HEK293T (cell line): Measurements from ENCODE around the gene ACSL3.

Experiments
- ARNT ChIP-seq: fragments of 450-650 bp; IDR thresholded peaks from 2 replicates; pipeline ENCODE4 v1.6.1; 2017; ENCODE audit warnings: mild to moderate bottlenecking
- BHLHE40 ChIP-seq: fragments of 450-650 bp; IDR thresholded peaks from 2 replicates; pipeline ENCODE4 v1.6.1; 2016; ENCODE audit warnings: mild to moderate bottlenecking, moderate library complexity, borderline replicate concordance
- CTBP1 ChIP-seq: fragments of 450-650 bp; IDR thresholded peaks from 2 replicates; pipeline ENCODE4 v1.6.1; 2016; ENCODE audit warnings: borderline replicate concordance
- ELF4 ChIP-seq: fragments of 450-650 bp; IDR thresholded peaks from 2 replicates; pipeline ENCODE4 v1.6.1; 2017; ENCODE audit warnings: antibody characterized with exemption
- FOXA1 ChIP-seq: fragments of 450-650 bp; IDR thresholded peaks from 2 replicates; pipeline ENCODE4 v1.6.1; 2016; ENCODE audit warnings: mild to moderate bottlenecking
- FOXK2 ChIP-seq: fragments of 450-650 bp; IDR thresholded peaks from 2 replicates; pipeline ENCODE4 v1.6.1; 2016; ENCODE audit warnings: mild to moderate bottlenecking
- FOXM1 ChIP-seq: fragments of 450-650 bp; IDR thresholded peaks from 2 replicates; pipeline ENCODE4 v1.6.1; 2017; ENCODE audit warnings: mild to moderate bottlenecking, borderline replicate concordance
- HDGF ChIP-seq: fragments of 450-650 bp; IDR thresholded peaks from 2 replicates; pipeline ENCODE4 v1.6.1; 2017; ENCODE audit warnings: antibody characterized with exemption, borderline replicate concordance
- L3MBTL2 ChIP-seq: fragments of 450-650 bp; conservative IDR thresholded peaks from 2 replicates; pipeline ENCODE4 v1.6.1; 2016; ENCODE audit warnings: mild to moderate bottlenecking
- LEF1 ChIP-seq: fragments of 450-650 bp; IDR thresholded peaks from 2 replicates; pipeline ENCODE4 v1.6.1; 2017; ENCODE audit warnings: mild to moderate bottlenecking, borderline replicate concordance
- NFRKB ChIP-seq: fragments of 450-650 bp; IDR thresholded peaks from 2 replicates; pipeline ENCODE4 v1.6.1; 2016; ENCODE audit warnings: mild to moderate bottlenecking, moderate library complexity
- SUZ12 ChIP-seq: fragments of 450-650 bp; IDR thresholded peaks from 2 replicates; pipeline ENCODE4 v1.6.1; 2016; ENCODE audit warnings: mild to moderate bottlenecking
- TARDBP ChIP-seq: fragments of 450-650 bp; IDR thresholded peaks from 2 replicates; pipeline ENCODE4 v1.6.1; 2016
- TF ChIP-seq, protein P1 (sequence below): fragments of 450-650 bp; IDR thresholded peaks from 2 replicates; pipeline ENCODE4 v1.6.1; 2016

DNA sequence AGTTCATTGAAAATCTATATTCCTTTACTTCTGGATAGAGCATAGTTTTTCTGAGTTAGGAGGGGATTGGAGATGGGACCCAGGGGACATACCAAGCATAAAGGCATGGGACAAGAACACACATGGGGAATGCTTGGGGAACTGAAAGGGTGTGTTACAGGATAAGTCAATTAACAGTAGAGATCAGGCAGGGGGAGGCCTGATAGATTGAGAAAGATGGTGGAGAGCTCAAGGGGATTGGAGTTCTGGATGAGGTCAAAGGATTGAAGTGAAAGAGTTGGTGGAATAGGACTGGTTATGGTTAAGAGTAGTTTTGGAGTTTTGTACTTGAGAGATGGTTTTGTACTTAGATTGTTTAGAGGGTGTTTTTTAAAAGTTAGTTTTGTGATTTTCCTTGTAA, 16.1 kb downstream of the ACSL3 start:
- no peak for TF ChIP-seq L3MBTL2
- no peak for TF ChIP-seq CTBP1
- no peak for TF ChIP-seq HDGF
- no peak for TF ChIP-seq FOXK2
- no peak for TF ChIP-seq FOXM1
- TF ChIP-seq TARDBP: no peak
- no peak for TF ChIP-seq SUZ12
- TF ChIP-seq NFRKB: no peak
- TF ChIP-seq, protein P1, sequence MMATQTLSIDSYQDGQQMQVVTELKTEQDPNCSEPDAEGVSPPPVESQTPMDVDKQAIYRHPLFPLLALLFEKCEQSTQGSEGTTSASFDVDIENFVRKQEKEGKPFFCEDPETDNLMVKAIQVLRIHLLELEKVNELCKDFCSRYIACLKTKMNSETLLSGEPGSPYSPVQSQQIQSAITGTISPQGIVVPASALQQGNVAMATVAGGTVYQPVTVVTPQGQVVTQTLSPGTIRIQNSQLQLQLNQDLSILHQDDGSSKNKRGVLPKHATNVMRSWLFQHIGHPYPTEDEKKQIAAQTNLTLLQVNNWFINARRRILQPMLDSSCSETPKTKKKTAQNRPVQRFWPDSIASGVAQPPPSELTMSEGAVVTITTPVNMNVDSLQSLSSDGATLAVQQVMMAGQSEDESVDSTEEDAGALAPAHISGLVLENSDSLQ: no peak
- TF ChIP-seq ELF4: no peak
- no peak for TF ChIP-seq ARNT
- no peak for TF ChIP-seq FOXA1
- no peak for TF ChIP-seq LEF1
- TF ChIP-seq BHLHE40: no peak
